ENCODE data around the gene CPS1. TPM values are rescaled to one million over a fixed set of nuclear protein-coding genes. Genes with fewer than 3 reads are reported as not detected.

The CPS1 gene
- total RNA-seq, 1 donor from 2014 or later: 8.8 TPM

DNA sequence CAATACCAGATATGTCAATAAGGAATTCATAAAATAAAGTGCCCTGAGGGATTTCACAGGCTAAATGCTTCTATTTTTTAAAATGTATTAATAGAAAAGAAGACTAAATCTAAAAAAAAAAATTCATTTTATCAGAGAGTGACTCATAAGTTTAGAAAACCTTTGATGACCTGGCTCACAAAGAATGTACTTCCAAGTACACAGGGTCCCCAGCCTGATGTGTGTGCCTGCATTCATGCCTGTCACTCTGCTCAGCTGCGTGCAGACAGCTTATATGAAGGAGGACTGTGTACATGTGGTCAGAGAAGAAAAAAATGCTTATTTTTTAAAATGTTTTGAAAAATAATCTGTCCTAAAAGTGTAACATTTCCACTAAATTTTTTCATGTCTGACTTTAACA, 3.0 kb upstream of the CPS1 start:
- H3K36me3 ChIP-seq: no peaks in the 10 kb centered on the region
- no peak for DNase-seq (ENCODE audit: extremely low spot score in 2 of 2)
- TF ChIP-seq POLR2AphosphoS5 (IDR thresholded peaks at IDR 0.05; ENCODE audit: insufficient read depth in 1 of 2, low read depth in 1 of 2) (no peak), POLR2A (IDR thresholded peaks at IDR 0.05) (no peak)
- no peaks in the 10 kb centered on the region for H3K27me3 ChIP-seq
- no peak overlapping the region for H3K27ac ChIP-seq
- intact Hi-C loops (cut with DNase I): no loop called here
- H3K4me3 ChIP-seq: no peak overlapping the region
- H3K4me1 ChIP-seq: no peaks in the 10 kb centered on the region
- no peaks in the 10 kb centered on the region for H3K9me3 ChIP-seq

DNA sequence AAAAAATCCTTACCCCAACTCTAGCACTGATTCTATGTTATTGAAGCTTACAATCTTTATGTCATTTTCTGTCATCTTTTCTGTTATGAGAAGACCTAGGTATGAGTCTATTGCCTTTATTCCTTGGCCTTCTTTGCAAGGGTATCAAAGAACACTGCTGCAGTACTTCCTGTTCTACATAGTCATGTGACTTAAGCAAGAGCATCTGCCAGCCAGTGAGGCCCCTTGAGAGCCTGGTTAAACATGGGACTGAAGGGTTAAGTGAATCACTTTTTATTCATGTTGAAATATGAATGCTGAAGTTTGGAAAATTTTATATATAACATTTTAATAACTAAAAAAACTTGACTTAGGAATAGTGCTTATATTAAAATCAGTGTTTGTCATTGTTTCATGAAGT, 844 bp upstream of the CPS1 start:
- DNase-seq (ENCODE audit: extremely low spot score in 2 of 2): no peak
- H3K4me1 ChIP-seq: no peaks in the 10 kb centered on the region
- H3K27ac ChIP-seq: no peak overlapping the region
- no peaks in the 10 kb centered on the region for H3K9me3 ChIP-seq
- no peak for TF ChIP-seq POLR2A (IDR thresholded peaks at IDR 0.05)
- TF ChIP-seq POLR2AphosphoS5 (IDR thresholded peaks at IDR 0.05; ENCODE audit: insufficient read depth in 1 of 2, low read depth in 1 of 2): no peak
- TF ChIP-seq, protein P1, sequence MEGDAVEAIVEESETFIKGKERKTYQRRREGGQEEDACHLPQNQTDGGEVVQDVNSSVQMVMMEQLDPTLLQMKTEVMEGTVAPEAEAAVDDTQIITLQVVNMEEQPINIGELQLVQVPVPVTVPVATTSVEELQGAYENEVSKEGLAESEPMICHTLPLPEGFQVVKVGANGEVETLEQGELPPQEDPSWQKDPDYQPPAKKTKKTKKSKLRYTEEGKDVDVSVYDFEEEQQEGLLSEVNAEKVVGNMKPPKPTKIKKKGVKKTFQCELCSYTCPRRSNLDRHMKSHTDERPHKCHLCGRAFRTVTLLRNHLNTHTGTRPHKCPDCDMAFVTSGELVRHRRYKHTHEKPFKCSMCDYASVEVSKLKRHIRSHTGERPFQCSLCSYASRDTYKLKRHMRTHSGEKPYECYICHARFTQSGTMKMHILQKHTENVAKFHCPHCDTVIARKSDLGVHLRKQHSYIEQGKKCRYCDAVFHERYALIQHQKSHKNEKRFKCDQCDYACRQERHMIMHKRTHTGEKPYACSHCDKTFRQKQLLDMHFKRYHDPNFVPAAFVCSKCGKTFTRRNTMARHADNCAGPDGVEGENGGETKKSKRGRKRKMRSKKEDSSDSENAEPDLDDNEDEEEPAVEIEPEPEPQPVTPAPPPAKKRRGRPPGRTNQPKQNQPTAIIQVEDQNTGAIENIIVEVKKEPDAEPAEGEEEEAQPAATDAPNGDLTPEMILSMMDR (IDR thresholded peaks at IDR 0.05): no peak
- H3K4me3 ChIP-seq: no peak overlapping the region
- intact Hi-C loops (cut with DNase I): no loop called here
- no peaks in the 10 kb centered on the region for H3K27me3 ChIP-seq
- H3K36me3 ChIP-seq: no peaks in the 10 kb centered on the region

DNA sequence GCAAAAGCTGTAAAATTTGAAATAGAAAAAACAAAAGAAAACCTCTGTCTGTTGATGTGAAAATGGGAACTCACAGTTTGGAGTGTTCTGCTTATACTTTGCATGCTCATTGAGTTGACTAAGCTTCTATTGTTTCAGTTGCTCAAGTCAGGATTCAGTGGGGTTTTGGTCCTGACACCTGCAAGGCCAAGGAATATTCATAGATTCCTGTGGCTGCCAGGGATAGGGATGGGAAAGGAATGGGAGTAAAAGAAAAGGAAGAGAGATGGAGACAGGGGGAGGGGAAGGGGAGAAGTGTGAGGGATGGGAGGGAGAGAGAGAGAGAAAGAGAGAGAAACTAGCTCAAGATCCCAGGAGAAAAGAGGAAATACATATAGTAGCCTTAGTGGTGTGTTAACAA, 1.3 kb downstream of the CPS1 start:
- intact Hi-C loops (cut with DNase I): no loop called here
- Histone ChIP-seq H3K27me3 (no peaks in the 10 kb centered on the region), H3K27ac (no peak overlapping the region), H3K36me3 (no peaks in the 10 kb centered on the region), H3K4me1 (no peaks in the 10 kb centered on the region), H3K4me3 (no peak overlapping the region), H3K9me3 (no peaks in the 10 kb centered on the region)
- no peak for DNase-seq (ENCODE audit: extremely low spot score in 2 of 2)
- TF ChIP-seq POLR2A (IDR thresholded peaks at IDR 0.05) (no peak), POLR2AphosphoS5 (IDR thresholded peaks at IDR 0.05; ENCODE audit: insufficient read depth in 1 of 2, low read depth in 1 of 2) (no peak)
- TF ChIP-seq, protein P1 (IDR thresholded peaks at IDR 0.05): no peak

DNA sequence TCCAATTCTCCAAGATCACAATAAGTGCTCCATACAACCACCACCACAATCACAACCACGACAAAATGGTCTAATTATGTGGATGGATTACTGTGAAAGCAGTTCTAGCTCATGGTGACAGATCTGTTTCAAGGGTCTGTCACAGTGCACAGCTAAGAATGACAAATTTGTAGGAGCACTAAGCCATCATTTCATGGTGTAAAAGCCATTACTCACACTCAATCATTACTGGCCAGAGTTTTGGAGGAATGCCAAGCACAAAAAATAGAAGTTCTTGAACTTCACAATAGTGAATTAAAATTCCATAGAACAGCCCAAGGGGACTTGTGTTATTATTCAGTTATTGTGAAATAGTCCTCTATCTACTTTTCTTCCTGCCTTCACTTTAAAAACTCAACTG, 2.3 kb downstream of the CPS1 start:
- TF ChIP-seq POLR2A (IDR thresholded peaks at IDR 0.05) (no peak), POLR2AphosphoS5 (IDR thresholded peaks at IDR 0.05; ENCODE audit: insufficient read depth in 1 of 2, low read depth in 1 of 2) (no peak)
- TF ChIP-seq, protein P1 (IDR thresholded peaks at IDR 0.05): no peak
- Histone ChIP-seq H3K36me3 (no peaks in the 10 kb centered on the region), H3K27ac (no peak overlapping the region), H3K4me3 (no peak overlapping the region), H3K9me3 (no peaks in the 10 kb centered on the region), H3K27me3 (no peaks in the 10 kb centered on the region), H3K4me1 (no peaks in the 10 kb centered on the region)
- intact Hi-C loops (cut with DNase I): no loop called here
- DNase-seq (ENCODE audit: extremely low spot score in 2 of 2): no peak

DNA sequence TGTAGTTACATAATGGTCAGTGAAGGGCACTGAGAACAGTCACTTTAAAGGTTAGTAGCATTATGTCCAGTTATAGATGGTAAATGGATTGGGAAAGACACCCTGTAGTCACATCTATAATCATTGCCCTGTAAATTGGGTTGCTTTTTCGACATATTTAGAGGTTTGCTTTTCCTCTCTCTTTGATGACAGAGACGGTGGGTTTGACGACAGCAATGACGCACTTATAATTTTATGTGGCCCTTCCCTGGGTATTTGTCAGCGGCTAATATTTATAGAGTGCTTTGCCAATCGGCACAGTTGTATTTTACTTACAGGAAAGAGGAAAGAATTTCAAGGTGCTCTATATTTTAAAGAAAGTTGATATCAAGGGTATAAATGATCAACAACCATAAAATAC, 2.8 kb downstream of the CPS1 start:
- DNase-seq (ENCODE audit: extremely low spot score in 2 of 2): no peak
- TF ChIP-seq POLR2A (IDR thresholded peaks at IDR 0.05) (no peak), POLR2AphosphoS5 (IDR thresholded peaks at IDR 0.05; ENCODE audit: insufficient read depth in 1 of 2, low read depth in 1 of 2) (no peak)
- TF ChIP-seq, protein P1 (IDR thresholded peaks at IDR 0.05): no peak
- H3K27me3 ChIP-seq: no peaks in the 10 kb centered on the region
- no peak overlapping the region for H3K27ac ChIP-seq
- H3K4me1 ChIP-seq: no peaks in the 10 kb centered on the region
- intact Hi-C loops (cut with DNase I): no loop called here
- no peak overlapping the region for H3K4me3 ChIP-seq
- H3K9me3 ChIP-seq: no peaks in the 10 kb centered on the region
- H3K36me3 ChIP-seq: no peaks in the 10 kb centered on the region

DNA sequence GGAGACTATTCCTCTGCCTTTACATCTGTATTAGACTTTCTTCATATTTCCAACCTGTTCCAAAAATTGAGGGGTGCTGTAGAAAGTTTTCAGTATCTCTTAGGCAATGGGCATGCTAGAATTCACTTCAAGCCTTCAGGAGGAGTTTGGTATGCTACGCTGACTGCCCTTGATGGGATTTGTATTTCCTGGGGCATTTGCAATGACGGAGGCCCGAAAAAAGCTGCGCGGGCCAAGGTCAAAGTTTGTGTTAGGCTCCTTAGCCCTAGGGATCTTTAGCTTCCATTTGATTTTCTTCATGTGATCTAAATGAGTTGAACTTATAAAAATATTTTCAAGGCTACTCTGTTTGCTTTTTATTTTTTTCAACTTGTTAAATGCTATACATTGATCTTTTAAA, 5.1 kb downstream of the CPS1 start:
- Histone ChIP-seq H3K4me3 (no peak overlapping the region), H3K4me1 (no peaks in the 10 kb centered on the region), H3K36me3 (no peaks in the 10 kb centered on the region), H3K27ac (no peak overlapping the region), H3K9me3 (no peaks in the 10 kb centered on the region), H3K27me3 (no peaks in the 10 kb centered on the region)
- intact Hi-C loops (cut with DNase I): no loop called here
- DNase-seq (ENCODE audit: extremely low spot score in 2 of 2): no peak
- TF ChIP-seq, protein P1 (IDR thresholded peaks at IDR 0.05): no peak
- TF ChIP-seq POLR2A (IDR thresholded peaks at IDR 0.05) (no peak), POLR2AphosphoS5 (IDR thresholded peaks at IDR 0.05; ENCODE audit: insufficient read depth in 1 of 2, low read depth in 1 of 2) (no peak)
